A549 (cell line): ENCODE measurements around the gene PPP2R5C.

ENCODE experiments used
- NR3C1 ChIP-seq: fragments of >200 bp; sonication (Bioruptor Twin); formaldehyde crosslinking; IDR thresholded peaks from 3 replicates; pipeline ENCODE4 v1.6.1; 2017
- POLR2A ChIP-seq: IDR thresholded peaks from 2 replicates; pipeline ENCODE4 v1.6.1; 2012; ENCODE audit warnings: mild to moderate bottlenecking, low read length

- TF ChIP-seq POLR2A (no peak), NR3C1 (no peak)
These were observed 8.7 kb downstream of the PPP2R5C start for GRCh38 chr14:101770183-101770582.
